Measurements from ENCODE around the gene ALPG.
"Not testable (repeated sequence)": the region's sequence is repeated elsewhere in the genome, so short reads cannot be mapped to it uniquely, and the experiment has no call there.

The ALPG gene

GRCh38 chr2:232398293-232399034, 8.2 kb upstream of the ALPG start:
- DNase-seq, result no peak

- no peak for DNase-seq
These were observed 6.2 kb upstream of the ALPG start for GRCh38 chr2:232400256-232401015.

- no peak for DNase-seq
These were observed 4.1 kb upstream of the ALPG start for GRCh38 chr2:232402518-232402917.

- no peak for DNase-seq
These were observed 617 bp upstream of the ALPG start for GRCh38 chr2:232405943-232406510.

- not testable (repeated sequence) for DNase-seq
These were observed 945 bp downstream of the ALPG start for GRCh38 chr2:232407428-232408150.

GRCh38 chr2:232408269-232408668, 1.6 kb downstream of the ALPG start:
- DNase-seq, result not testable (repeated sequence)

GRCh38 chr2:232409617-232410016, 3.0 kb downstream of the ALPG start:
- not testable (repeated sequence) for DNase-seq

- no peak for DNase-seq
These were observed 3.7 kb downstream of the ALPG start for GRCh38 chr2:232410238-232410900.

- DNase-seq, result no peak
These were observed 5.4 kb downstream of the ALPG start for GRCh38 chr2:232411901-232412629.

GRCh38 chr2:232412986-232413385, 6.3 kb downstream of the ALPG start:
- no peak for DNase-seq

GRCh38 chr2:232415138-232415690, 8.6 kb downstream of the ALPG start:
- no peak for DNase-seq

- no peak for DNase-seq
These were observed 9.3 kb downstream of the ALPG start for GRCh38 chr2:232415736-232416520.

GRCh38 chr2:232416521-232417470, 10.2 kb downstream of the ALPG start:
- DNase-seq, result no peak

- DNase-seq, result no peak
These were observed 10.8 kb downstream of the ALPG start for GRCh38 chr2:232417489-232417888.

- DNase-seq, result no peak
These were observed 11.4 kb downstream of the ALPG start for GRCh38 chr2:232418056-232418455.

- peak; percentile 8 to 18 for DNase-seq
These were observed 12.0 kb downstream of the ALPG start for GRCh38 chr2:232418466-232419244.

- no peak for DNase-seq
These were observed 12.8 kb downstream of the ALPG start for GRCh38 chr2:232419245-232420072.

GRCh38 chr2:232420073-232420454, 13.4 kb downstream of the ALPG start:
- DNase-seq, result no peak
